GM19023 (cell line): Measurements from ENCODE around the gene ACO1.
"Not testable (repeated sequence)": the region's sequence is repeated elsewhere in the genome, so short reads cannot be mapped to it uniquely, and the experiment has no call there.

Experiments
- ATAC-seq: cut with Tn5 transposase; IDR thresholded peaks from one replicate; pipeline ENCODE4 v1.9.1; 2021; ENCODE audit warnings: mild to moderate bottlenecking, moderate library complexity; ENCODE audit not compliant: unreplicated experiment

ACO1 gene

DNA sequence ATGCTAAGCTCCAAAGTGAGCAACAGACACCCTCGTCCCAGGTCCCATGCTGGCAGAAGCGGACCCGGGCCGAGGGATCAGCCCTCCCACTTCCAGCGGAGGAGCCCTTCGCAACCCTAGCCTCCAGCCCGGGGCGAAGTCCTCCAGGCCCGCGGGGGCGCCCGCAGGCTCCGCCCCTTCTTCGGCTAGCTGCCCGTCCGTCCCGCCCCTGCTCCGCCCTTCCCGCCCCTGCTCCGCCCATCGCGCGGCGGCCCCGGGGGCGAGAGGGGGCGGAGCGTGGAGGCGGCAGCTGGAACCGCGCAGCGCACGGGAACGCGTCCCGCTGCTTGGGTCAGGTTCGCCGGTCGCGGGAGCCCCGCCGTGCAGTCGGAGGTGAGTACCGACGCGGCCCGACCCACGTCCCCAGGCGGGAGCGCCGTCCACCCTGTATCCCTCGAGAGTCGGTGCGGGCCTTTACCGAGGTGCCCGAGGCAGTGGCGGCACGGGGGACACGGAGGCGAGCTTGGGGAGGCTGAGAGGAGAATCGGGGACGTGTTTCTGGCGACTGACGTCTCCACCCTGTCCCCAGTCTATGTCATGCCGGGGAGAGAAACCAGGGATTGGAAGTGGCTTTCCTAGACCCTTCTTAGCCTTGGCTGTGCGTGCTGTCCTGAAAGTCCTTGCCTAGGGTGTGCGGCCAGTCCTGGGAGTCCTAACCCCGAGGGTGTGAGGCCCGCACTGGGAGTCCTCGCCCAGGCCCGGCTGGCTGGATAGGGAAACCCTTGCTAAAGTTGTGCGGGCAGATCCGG lies at the start of gene ACO1:
TSS of gene ACO1 (plus strand) at position 280 of the 788 bp plus-strand sequence. CDS start 20,864 bp downstream, outside the sequence.
- ATAC-seq = peak; percentile 97

DNA sequence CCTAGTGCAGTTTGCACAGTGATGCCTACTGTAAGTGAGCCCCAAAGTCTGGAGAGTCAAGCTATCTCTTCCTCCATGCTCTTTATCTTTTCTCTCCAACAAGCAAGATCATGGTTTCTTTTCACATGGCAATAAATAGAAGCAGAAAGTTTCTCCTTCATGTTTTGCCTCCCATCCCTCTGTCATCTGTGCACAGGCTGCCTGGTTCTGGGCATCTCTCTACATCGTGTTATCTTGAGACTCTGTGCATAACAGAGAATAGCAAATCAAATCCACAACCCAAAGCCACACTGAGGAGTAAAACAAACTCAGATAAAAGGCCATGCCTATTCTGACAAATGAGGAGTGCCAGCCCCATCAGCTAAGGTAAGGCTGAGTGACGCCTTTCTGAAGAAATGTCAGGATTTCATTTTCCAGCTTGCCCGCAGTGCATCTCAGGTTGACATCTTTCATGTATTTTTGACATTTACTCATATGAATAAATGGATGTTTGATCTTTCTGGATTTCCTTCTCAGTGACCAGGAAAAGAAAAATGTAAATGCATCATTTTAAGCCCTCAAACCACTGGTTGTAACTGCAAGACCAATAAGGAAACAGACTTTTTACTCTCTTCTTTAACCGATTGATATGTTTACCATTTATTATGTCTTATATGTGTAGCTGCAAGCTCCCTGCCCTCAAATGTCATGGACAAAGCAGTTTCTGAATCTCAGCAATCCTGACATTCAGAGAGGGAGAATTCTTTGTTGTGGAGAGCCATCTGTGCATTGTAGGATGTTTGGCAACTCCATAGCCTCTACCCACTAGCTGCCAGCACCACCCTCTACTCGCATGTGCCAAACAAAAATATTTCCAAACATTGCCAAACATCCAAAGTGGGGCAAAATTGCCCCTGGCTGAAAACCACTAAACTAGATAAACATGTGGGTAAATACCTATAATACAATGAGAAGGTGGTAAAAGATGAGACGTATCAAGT lies 49.2 kb upstream of the ACO1 start:
- no peak for ATAC-seq

DNA sequence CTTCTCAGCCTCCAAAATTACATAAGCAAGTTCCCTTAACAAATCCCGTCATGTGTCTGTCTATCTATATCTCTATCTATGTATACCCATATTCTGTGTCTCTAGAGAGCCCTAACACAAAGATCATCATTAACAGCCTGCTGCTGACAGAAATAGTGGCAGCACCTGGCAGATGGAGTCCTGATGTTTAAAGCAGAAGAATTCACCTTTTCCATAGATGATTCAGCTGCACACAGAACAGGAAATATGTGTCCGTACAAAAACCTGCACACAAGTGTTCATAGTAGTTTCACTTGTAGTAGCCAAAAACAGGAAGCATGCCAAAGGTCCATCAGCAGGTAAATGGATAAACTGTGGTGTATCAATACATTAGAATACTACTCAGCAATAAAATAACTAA lies 45.0 kb upstream of the ACO1 start:
- ATAC-seq = peak; percentile 60

DNA sequence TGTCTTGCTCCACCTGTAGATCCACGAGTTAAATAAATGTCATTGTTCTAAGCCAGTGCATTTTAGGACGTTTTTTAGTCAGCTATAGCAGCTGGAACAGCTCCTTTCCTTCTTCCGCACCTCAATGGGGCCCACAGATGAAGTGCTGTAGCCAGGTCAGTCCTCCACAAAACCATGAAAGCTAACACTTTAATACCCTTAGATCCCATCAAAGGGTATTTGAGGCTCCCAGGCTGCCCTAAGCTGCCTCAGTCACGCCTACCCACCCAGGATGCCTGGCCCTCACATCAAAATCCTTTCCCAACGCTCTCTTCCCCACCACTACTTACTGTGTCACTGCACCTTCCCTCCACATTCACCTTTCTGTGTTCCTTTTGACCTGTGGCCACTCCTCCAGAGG lies 44.1 kb upstream of the ACO1 start:
- ATAC-seq = no peak

DNA sequence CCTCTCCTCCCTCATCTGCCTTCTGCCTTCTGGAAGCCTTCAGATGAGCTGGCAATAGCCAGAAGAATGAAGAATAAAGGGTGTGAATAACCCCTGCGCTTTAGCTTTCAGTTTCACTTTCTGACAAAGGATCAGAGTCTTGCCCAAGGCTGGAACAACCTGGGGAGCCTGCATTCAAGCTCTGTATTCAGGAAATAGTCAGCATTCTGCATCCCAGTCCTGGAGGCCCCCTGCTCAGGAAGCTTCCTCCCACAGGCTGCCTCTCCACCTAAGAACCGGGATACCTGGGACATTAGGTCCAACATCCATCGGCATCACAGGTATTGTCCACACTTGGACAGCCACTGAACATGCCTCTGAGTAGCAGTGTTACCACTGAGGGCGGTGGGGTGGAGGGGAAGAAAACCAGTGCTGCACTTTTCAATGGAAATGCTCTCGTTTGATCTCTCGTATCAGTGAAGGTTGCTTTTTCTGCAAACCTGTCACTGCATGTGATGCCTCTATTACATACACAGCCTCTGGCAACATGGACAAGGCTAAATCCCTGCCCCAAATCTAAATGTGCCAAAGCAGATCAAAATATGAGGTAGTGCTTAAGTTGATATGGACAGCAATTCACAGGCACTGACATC lies 39.8 kb upstream of the ACO1 start:
- no peak for ATAC-seq

DNA sequence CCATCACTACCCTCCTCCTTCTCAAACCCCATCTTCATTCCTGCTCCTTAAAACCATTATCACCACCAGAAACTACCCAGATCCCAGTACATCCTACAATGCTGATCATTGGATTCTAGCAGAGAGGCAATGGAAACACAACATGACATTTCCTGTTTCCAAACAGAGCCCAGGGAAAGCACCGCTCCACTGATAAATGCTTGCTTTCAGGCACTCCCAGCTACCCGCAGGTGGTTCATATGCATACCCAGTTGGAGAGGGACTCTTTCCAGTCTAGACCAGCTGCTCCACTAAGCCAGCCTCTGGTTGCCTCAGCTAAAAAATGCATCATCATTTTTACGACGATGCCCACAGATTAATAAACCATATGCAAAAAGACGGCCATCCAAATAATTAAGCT lies 39.2 kb upstream of the ACO1 start:
- ATAC-seq = no peak

DNA sequence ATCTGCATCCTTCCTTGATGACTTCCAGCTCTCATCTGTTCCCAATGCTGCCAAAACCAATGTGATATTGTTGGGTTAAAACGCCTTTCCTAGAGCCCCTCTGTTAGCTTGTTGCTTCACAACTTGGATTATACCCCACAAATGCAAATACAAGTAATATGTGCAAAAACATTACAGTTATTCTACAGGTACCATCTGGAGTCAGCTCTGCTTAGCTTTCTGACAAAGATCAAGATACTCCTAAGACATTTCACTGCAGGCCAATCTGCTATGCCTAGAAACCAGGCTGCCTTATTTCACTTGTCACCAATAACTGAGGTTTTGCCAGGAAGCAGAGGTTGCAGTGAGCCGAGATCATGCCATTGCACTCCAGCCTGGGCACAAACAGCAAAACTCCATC lies 36.9 kb upstream of the ACO1 start:
- no peak for ATAC-seq

DNA sequence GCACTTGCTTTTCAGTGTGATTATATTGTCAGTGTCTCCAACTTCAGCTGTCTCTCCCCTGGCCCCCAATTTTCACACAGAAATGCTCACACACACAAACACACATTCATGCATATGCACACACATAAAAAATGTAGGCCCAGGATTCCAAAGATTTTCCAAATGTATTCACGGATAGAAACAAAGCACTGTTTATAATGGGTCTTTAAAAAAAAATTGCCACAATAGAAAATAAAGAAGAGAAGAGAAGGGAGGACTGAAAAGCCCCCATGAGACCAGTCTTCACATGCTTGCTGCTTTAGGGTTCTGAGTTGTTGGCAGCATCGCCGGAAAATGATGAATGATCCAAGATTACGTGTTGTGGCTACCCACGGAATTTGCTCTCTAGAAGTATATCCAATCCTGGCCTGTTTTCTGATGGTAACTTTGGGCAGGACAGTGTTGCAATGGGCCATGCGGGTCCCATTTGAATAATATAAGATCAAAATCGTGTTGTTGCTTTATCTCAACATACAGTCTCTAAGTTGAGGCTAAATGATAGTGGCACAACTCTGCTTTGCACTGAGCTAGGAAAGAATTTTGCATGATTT lies 36.2 kb upstream of the ACO1 start:
- no peak for ATAC-seq

DNA sequence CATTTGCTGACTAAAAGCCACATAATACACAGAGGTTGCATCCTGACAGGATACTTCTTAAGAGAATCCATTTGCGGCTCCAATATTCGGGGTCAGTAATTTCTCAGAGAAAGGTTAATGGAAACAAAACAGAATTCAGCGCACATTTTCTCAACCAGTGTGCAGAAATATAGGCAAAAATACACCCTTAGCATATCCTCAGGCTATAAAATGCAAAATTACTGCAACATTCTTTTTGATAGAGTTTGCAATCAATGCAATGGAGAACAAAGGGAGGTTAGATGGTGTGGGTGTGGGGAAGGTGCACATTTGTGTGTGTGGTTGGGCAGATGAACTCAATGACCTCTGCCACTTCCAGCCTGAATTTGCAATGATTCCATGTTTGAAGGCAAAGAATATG lies 35.4 kb upstream of the ACO1 start:
- ATAC-seq = no peak

DNA sequence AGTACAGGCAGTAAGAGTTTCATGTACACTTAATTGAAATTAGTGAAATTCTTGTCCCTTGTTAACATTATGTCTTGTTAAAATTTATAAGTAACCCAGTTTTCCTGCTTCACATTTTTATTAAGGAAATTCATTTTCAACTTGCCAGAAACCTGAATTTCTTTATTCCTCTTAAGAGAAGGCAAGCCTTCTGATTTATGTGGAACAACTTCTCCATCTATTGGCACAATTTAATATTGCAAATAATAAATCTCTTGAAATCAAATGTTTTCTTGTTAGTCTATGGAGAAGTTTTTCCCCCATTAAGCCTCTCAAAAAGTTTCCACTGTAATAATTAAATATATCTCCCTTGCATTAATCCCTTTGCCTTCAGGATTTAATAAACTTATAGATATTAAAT lies 33.8 kb upstream of the ACO1 start:
- no peak for ATAC-seq

DNA sequence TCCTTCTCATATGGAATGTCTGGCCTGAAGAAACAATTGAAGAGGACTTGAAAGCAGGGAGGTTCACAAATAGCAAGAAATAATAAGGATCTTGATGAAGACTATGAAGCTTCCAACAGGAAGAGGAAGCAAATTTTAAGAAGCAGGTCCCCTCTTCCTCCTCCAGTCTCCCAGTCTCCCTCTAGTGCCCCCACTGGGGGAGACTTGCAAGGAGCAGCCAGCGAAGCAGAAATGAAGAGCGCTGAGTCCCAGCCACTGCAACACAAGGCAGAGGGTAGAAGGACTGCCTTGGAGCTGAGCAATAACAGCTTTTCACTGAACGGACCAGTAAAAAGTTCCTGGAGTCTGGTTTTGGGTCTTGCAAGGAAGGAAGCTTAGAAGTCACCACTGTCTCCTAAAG lies 32.6 kb upstream of the ACO1 start:
- no peak for ATAC-seq

DNA sequence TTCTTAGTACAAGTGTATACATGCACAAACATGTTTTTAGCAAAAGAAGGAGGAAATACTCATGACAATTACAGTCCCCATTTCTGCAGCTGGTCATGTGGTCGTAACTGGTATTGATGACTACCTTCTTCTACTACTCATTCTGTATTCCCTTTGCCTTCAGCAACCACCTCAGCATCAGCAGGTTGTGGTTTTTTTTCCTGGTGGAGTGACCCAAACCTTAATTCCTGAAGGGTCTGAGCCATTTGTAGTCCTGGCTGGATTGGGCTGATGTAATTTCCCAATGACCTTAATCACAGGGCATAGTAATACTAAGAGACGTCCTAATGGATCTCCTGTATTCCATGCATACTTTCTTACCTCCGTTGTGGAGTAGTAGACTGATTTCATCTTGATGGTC lies 31.0 kb upstream of the ACO1 start:
- ATAC-seq = not testable (repeated sequence)

DNA sequence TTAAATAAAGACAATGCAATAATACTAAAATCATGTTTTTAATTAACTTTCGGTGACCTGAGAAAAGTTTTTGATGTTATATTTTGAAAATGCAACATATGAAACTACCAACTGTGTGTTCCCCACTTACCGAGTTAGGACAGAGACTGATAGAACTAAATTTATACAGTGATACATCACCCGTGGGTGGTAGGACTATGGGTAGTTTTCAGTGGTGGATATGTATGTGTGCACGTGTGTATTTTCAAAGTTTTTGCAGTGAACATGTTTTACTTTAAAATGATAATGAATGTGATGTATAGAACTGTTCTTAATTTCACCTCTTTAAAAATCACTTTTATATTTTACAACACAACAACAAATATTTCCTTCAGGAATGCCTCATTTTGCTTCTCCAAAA lies 25.0 kb upstream of the ACO1 start:
- no peak for ATAC-seq

DNA sequence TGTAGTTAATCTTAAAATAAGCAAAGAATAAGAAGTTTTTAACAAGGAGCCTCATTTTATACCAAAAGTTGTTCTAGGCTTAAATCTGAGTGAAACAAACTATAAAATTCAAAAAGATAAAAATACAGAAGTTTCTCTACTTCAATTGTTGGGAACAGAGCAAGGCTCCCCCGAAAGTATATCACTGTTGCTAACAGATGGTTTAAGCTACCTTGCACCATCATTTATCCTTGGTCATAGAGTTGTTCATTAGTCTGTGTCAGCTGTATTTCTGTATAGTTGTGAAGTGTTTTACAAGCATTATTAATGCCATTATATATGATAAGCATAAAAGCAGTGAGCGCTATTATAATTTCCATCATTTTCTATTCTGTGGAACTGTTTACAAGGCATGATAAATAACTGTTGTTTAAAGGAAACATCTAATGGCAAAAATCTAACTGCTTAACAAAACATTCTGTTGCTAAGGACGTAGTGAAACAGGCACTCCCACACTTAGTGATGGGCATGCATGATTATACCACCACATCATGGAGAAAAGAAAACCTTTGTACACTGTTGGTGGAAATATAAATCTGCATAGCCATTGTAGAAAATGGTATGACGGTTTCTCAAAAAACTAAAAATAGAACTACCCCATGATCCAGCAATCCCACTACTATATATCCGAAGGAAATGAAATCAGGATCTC lies 23.3 kb upstream of the ACO1 start:
- no peak for ATAC-seq

DNA sequence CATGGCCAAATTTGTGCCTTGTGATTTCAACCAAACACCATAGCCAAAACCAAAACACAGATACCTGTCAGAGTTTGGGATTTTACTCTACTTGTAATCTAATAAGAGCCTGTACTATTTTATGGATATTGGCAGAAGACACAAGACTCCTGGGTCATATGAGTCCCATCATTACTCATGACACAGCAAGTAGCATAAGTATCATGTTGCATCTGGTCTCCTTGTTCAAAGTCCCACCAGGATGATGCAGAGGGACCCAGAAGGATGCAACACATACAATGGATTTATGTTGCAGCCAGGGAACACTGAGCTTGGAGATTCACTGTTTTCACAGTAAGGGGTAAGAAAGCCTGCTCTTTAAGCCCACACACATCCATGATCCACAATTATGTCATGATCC lies 13.2 kb upstream of the ACO1 start:
- no peak for ATAC-seq

DNA sequence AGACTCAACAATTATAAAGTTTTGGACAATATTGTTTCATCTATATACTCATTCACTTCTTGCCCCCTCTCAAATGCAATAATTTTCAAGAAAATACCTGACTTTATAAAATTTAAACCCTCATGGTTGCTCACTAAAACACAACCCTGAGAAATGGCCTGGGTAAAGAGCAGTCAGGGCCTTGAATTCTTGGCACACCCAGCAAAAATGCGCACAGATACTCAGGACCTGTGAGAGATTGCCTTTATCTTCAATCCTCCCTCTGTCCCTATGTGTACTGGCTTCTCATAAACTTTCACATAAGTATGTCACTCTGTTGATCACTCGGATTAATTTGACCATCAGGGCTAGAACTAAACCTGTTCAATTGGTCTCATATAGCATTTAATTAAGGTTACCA lies 12.8 kb upstream of the ACO1 start:
- no peak for ATAC-seq

DNA sequence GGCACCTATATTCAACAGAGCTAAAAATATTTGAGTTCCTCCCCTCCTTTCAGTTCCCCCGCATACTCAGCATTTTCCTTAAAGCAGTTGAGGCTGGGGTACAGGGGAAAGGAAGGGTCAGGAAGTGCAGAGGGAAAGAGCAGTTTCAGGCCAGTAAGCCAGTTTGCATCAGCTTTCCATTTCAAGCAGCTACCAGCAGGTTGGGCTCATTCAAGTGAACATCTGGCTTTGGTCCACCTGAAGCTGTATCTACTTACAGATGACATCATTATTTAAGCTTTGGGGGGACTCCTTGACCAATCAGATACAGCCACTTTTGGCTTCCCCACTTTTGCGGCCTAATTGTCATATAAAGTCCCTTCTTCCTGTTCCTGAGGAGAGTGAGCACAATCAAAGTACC lies 8.2 kb upstream of the ACO1 start:
- no peak for ATAC-seq

DNA sequence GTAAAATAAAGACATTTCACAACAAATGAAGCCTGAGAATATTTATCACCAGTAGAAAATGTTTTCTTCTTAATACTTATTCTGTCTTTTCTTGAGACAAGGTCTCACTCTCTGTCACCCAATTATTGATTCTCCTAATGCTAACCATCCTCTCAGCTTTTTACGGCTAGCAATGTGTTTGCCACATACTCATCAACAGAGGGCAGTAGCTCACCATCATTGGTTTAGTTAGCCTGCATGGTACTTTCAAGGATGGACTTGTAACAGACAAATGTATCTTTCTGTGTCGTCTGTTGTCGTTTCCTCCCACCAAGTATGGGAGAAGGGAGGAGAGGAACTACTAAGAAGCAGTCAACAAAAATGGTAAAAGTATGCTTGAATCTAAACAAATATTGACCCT lies 5.9 kb upstream of the ACO1 start:
- ATAC-seq = peak; percentile 80

DNA sequence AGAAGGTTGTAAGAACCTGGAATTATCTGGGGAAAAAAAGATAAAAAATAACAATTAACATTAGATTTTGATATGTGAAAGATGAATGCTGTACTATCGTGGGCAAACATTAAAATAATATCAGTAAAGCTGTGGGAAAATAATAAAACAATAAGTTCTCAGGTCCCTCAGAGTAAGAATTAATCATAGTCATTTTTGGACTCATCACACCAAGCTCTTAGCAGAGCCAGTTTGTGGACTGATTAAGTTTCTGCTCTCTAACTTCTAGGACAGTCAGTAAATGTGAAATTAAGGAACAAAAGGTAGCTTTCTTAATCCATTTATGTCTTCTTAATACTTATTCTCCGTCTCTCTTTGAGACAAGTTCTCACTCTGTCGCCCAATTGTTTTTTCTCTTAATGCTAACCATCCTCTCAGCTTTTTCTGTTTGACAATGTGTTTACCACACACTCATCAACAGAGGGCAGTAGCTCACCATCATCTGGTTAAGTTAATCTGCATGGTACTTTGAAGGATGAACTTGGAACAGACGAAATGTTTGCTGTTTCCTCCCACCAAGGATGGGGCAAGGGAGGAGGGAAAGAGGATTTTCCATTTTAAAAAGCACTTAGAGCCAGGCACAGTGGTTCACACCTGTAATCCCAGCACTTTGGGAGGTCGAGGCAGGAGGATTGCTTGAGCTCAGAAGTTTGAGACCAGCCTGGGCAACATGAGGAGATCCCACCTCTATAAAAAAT lies 5.3 kb upstream of the ACO1 start:
- peak; percentile 69 for ATAC-seq

DNA sequence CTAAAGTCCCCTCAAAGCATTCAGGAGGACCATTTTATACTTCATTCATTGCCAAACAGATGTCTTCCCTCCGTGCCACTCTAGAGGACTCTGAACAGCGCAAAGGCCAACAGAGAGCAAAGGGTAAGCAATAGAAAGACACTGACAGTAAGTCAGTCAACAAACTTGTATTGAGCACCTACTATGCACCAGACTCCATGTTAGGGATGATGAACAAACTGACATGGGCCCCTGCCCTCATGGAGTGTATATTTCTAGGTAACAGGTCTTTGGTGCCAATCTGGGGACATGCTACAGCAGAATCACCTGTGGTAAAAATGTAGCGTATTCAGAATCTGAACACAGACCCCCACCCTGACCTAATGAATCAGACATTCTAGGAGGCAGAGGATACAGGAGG lies 3.5 kb upstream of the ACO1 start:
- ATAC-seq = no peak
